G401 (cell line): Measurements from ENCODE around the gene SKOR1. TPM values are rescaled to one million over a fixed set of nuclear protein-coding genes. Genes with fewer than 3 reads are reported as not detected.

ENCODE experiments used
- DNase-seq: peaks from one replicate; pipeline ENCODE4 v3.0.0-alpha.2; 2015; ENCODE audit warnings: low spot score
- in situ Hi-C: cut with HindIII; loops from 2 replicates; pipeline ENCODE4 v1.10.0; 2016; ENCODE audit warnings: low sequenced_read_pairs, mixed read lengths
- total RNA-seq: library from RNA; depleted of rRNA; stranded (reverse); fragments of >200 nt; shearing (Covaris generic); gene quantifications from 2 replicates; pipeline ENCODE4 v1.2.3, GENCODE V29; 2014

SKOR1 gene
- total RNA-seq, 1 experiment from 2014 or later: 7.1 TPM

GRCh38 chr15:67843092-67843501 lies 17.8 kb downstream of the SKOR1 start:
- DNase-seq: no peak
- in situ Hi-C loops: no loop called here

GRCh38 chr15:67843571-67844387 lies 18.5 kb downstream of the SKOR1 start:
- peak; percentile 75 for DNase-seq
- in situ Hi-C loops: no loop called here

GRCh38 chr15:67845974-67846373 lies 20.7 kb downstream of the SKOR1 start:
- in situ Hi-C loops: no loop called here
- DNase-seq: no peak

GRCh38 chr15:67849538-67849937 lies 24.2 kb downstream of the SKOR1 start:
- DNase-seq: no peak
- in situ Hi-C loops: no loop called here

GRCh38 chr15:67850336-67850735 lies 25.0 kb downstream of the SKOR1 start:
- in situ Hi-C loops: no loop called here
- DNase-seq: no peak

GRCh38 chr15:67850994-67851571 lies 25.8 kb downstream of the SKOR1 start:
- no peak for DNase-seq
- in situ Hi-C loops: no loop called here

- DNase-seq: no peak
- in situ Hi-C loops: no loop called here
Observed at GRCh38 chr15:67852418-67852817, 27.1 kb downstream of the SKOR1 start.

- no peak for DNase-seq
- in situ Hi-C loops: no loop called here
Observed at GRCh38 chr15:67853454-67853853, 28.1 kb downstream of the SKOR1 start.

- in situ Hi-C loops: no loop called here
- DNase-seq: no peak
Observed at GRCh38 chr15:67854358-67854757, 29.0 kb downstream of the SKOR1 start.

- DNase-seq: no peak
Observed at GRCh38 chr15:67855842-67856241, 30.5 kb downstream of the SKOR1 start.

GRCh38 chr15:67857220-67857619 lies 31.9 kb downstream of the SKOR1 start:
- no peak for DNase-seq
- in situ Hi-C loops: no loop called here

More at GRCh38 chr15:67855842-67856241, 30.5 kb downstream of the SKOR1 start:
- in situ Hi-C loops: no loop called here

- in situ Hi-C loops: no loop called here
- DNase-seq: no peak
Observed at GRCh38 chr15:67859331-67859946, 34.1 kb downstream of the SKOR1 start.

- in situ Hi-C loops: no loop called here
- DNase-seq: no peak
Observed at GRCh38 chr15:67861983-67862382, 36.7 kb downstream of the SKOR1 start.

GRCh38 chr15:67862750-67863441 lies 37.6 kb downstream of the SKOR1 start:
- in situ Hi-C loops: no loop called here
- no peak for DNase-seq

- in situ Hi-C loops: no loop called here
- DNase-seq: peak; percentile 77
Observed at GRCh38 chr15:67863442-67863987, 38.2 kb downstream of the SKOR1 start.

- in situ Hi-C loops: no loop called here
Observed at GRCh38 chr15:67865331-67865730, 40.0 kb downstream of the SKOR1 start.

GRCh38 chr15:67865766-67866165 lies 40.5 kb downstream of the SKOR1 start:
- DNase-seq: no peak
- in situ Hi-C loops: no loop called here

More at GRCh38 chr15:67865331-67865730, 40.0 kb downstream of the SKOR1 start:
- no peak for DNase-seq

GRCh38 chr15:67869701-67870100 lies 44.4 kb downstream of the SKOR1 start:
- DNase-seq: no peak
- in situ Hi-C loops: no loop called here

- no peak for DNase-seq
- in situ Hi-C loops: no loop called here
Observed at GRCh38 chr15:67870868-67871408, 45.6 kb downstream of the SKOR1 start.
